OCI-LY1 (cell line): ENCODE results near the gene ACSBG1.

Source experiments
- H2AFZ ChIP-seq: fragments of 200-600 bp; sonication (generic), shearing (Covaris generic); 2 replicates; pipeline ENCODE4 v1.6.0; 2014; ENCODE audit warnings: antibody characterized with exemption, mild to moderate bottlenecking, low read length
- H3F3A ChIP-seq: fragments of 200-600 bp; sonication (generic), shearing (Covaris generic); 2 replicates; pipeline ENCODE4 v1.6.0; 2014; ENCODE audit warnings: mild to moderate bottlenecking, antibody characterized with exemption, low read length, moderate library complexity; ENCODE audit not compliant: insufficient read depth
- H3K27ac ChIP-seq: fragments of 200-600 bp; sonication (generic); 2 replicates; pipeline ENCODE4 v1.5.1; 2014; ENCODE audit warnings: low read length, mixed run types, mild to moderate bottlenecking, low read depth; ENCODE audit not compliant: poor library complexity, severe bottlenecking
- H3K27me3 ChIP-seq: fragments of 200-600 bp; sonication (generic); 2 replicates; pipeline ENCODE4 v1.6.0; 2014; ENCODE audit warnings: antibody characterized with exemption, mild to moderate bottlenecking, low read length, moderate library complexity; ENCODE audit not compliant: insufficient read depth
- H3K36me3 ChIP-seq: fragments of 200-600 bp; sonication (generic); 2 replicates; pipeline ENCODE4 v1.6.1; 2014; ENCODE audit warnings: mild to moderate bottlenecking, antibody characterized with exemption, low read length, moderate library complexity, mixed read lengths; ENCODE audit not compliant: insufficient read depth
- H3K4me1 ChIP-seq: fragments of 200-600 bp; sonication (generic); 2 replicates; pipeline ENCODE4 v1.5.1; 2014; ENCODE audit warnings: mild to moderate bottlenecking, low read length, moderate library complexity; ENCODE audit not compliant: insufficient read depth, severe bottlenecking
- H3K4me2 ChIP-seq: fragments of 200-600 bp; sonication (generic), shearing (Covaris generic); 2 replicates; pipeline ENCODE4 v1.6.1; 2014; ENCODE audit warnings: low read length
- H3K4me3 ChIP-seq: fragments of 200-600 bp; sonication (generic); 2 replicates; pipeline ENCODE4 v1.5.1; 2014; ENCODE audit warnings: low read length, low read depth, mild to moderate bottlenecking, mixed read lengths; ENCODE audit not compliant: poor library complexity, severe bottlenecking
- H3K79me2 ChIP-seq: fragments of 200-600 bp; shearing (Covaris generic); 2 replicates; pipeline ENCODE4 v1.6.1; 2016; ENCODE audit warnings: mixed run types, low read length, mixed read lengths; ENCODE audit not compliant: insufficient read depth
- H3K9ac ChIP-seq: fragments of 200-600 bp; sonication (generic), shearing (Covaris generic); 2 replicates; pipeline ENCODE4 v1.6.1; 2014; ENCODE audit warnings: mild to moderate bottlenecking, low read length, mixed read lengths
- H3K9me2 ChIP-seq: fragments of 200-600 bp; sonication (generic), shearing (Covaris generic); 2 replicates; pipeline ENCODE4 v1.6.1; 2014; ENCODE audit warnings: low read depth, mild to moderate bottlenecking, low read length, mixed read lengths
- H3K9me3 ChIP-seq: fragments of 200-600 bp; shearing (Covaris generic); 2 replicates; pipeline ENCODE4 v1.6.1; 2014; ENCODE audit warnings: low read length, mixed read lengths
- H4K20me1 ChIP-seq: fragments of 200-600 bp; sonication (generic), shearing (Covaris generic); 2 replicates; pipeline ENCODE4 v1.6.0; 2016; ENCODE audit warnings: mild to moderate bottlenecking, low read length; ENCODE audit not compliant: insufficient read depth
- EZH2 ChIP-seq: fragments of 200-600 bp; sonication (generic), shearing (Covaris generic); IDR thresholded peaks from 2 replicates; pipeline ENCODE4 v1.8.0; 2017; ENCODE audit warnings: borderline replicate concordance, mixed run types, mild to moderate bottlenecking, antibody characterized with exemption, low read length, moderate library complexity, mixed read lengths
- TF ChIP-seq, protein P1 (sequence below): fragments of 200-600 bp; sonication (generic), shearing (Covaris generic); IDR thresholded peaks from 2 replicates; pipeline ENCODE4 v1.5.1; 2017; ENCODE audit warnings: mild to moderate bottlenecking, antibody characterized with exemption, low read length, moderate library complexity, mixed read lengths

Gene ACSBG1

DNA sequence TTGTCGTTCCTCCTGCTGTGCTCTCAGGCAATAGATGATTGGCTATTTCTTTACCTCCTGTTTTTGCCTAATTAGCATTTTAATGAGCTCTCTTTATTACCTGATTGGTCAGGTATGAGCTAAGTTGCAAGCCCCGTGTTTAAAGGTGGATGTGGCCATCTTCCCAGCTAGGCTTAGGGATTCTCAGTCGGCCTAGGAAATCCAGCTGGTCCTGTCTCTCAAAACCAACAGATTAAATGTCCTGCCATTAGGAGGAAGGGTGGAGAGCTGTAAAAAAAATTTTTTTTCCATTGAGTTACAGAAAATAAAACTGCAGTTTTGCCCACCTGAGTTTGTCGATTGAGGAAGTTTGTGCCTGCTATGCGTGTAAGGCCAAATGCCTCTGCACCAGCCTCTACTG lies 5.4 kb upstream of the ACSBG1 start:
- Histone ChIP-seq H3K4me3 (no peak overlapping the region), H3K9ac (no peak overlapping the region), H3K79me2 (no peaks in the 10 kb centered on the region), H3K4me1 (no peaks in the 10 kb centered on the region), H3K9me2 (no peaks in the 10 kb centered on the region), H3K27me3 (no peaks in the 10 kb centered on the region), H3K27ac (no peak overlapping the region), H3K9me3 (no peaks in the 10 kb centered on the region), H3K36me3 (no peaks in the 10 kb centered on the region), H4K20me1 (no peaks in the 10 kb centered on the region), H3F3A (no peaks in the 10 kb centered on the region), H3K4me2 (no peak overlapping the region), H2AFZ (no peak overlapping the region)
- TF ChIP-seq EZH2, result no peak
- TF ChIP-seq, protein P1, sequence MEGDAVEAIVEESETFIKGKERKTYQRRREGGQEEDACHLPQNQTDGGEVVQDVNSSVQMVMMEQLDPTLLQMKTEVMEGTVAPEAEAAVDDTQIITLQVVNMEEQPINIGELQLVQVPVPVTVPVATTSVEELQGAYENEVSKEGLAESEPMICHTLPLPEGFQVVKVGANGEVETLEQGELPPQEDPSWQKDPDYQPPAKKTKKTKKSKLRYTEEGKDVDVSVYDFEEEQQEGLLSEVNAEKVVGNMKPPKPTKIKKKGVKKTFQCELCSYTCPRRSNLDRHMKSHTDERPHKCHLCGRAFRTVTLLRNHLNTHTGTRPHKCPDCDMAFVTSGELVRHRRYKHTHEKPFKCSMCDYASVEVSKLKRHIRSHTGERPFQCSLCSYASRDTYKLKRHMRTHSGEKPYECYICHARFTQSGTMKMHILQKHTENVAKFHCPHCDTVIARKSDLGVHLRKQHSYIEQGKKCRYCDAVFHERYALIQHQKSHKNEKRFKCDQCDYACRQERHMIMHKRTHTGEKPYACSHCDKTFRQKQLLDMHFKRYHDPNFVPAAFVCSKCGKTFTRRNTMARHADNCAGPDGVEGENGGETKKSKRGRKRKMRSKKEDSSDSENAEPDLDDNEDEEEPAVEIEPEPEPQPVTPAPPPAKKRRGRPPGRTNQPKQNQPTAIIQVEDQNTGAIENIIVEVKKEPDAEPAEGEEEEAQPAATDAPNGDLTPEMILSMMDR, result no peak

DNA sequence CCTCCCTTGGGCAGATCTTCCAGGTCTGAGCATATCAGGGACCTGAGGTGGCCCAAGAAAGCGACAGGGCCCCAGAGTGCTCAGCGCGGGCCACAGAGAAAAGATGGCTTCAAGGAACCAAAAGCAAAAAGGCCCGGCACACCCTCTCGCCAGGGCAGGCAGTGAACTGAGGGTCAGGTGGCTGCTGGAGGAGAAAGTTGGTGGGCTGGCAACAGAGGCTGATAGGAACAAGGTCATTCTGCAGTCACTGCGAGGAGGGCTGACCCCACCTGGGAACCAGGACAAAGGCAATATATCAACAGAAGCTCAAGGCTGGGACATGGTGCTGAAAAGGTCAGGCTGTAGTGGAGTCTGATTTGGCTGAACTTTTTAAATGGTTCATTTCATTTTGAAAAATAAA lies 2.8 kb upstream of the ACSBG1 start:
- Histone ChIP-seq H3F3A (no peaks in the 10 kb centered on the region), H3K36me3 (no peaks in the 10 kb centered on the region), H3K4me3 (no peak overlapping the region), H3K4me1 (no peaks in the 10 kb centered on the region), H2AFZ (no peak overlapping the region), H3K9ac (no peak overlapping the region), H3K4me2 (no peak overlapping the region), H3K79me2 (no peaks in the 10 kb centered on the region), H3K9me2 (no peaks in the 10 kb centered on the region), H3K27me3 (0 out of 2 replicates have a peak, but pooled peaks cover 8% of the 10 kb centered on the region), H3K27ac (no peak overlapping the region), H3K9me3 (no peaks in the 10 kb centered on the region), H4K20me1 (no peaks in the 10 kb centered on the region)
- no peak for TF ChIP-seq EZH2
- TF ChIP-seq, protein P1, result no peak

DNA sequence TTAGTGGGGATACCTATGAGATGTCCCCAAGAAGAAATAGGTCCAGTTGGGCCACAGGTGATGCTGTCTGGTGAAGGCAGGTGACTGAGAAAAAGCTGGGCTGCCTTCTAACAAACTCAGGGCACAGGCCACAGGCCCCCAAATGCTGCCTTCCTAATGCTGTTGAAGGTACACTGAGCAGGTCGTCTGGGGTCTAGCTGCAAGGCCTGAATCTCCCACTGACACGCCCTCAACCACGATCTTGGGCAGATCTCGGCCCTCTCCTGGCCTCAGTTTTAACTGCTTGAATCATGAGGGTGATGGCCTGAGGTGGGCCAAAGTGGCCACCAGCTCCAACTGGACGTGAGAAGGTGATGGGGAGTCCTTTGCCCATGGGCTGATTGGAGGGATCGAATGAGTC lies 2.1 kb upstream of the ACSBG1 start:
- Histone ChIP-seq H3K79me2 (no peaks in the 10 kb centered on the region), H3K27me3 (0 out of 2 replicates have a peak, but pooled peaks cover 8% of the 10 kb centered on the region), H3K36me3 (no peaks in the 10 kb centered on the region), H4K20me1 (no peaks in the 10 kb centered on the region), H3K9me2 (no peaks in the 10 kb centered on the region), H3K4me2 (no peak overlapping the region), H3K4me3 (no peak overlapping the region), H3K4me1 (no peaks in the 10 kb centered on the region), H2AFZ (no peak overlapping the region), H3K9me3 (no peaks in the 10 kb centered on the region), H3K9ac (no peak overlapping the region), H3K27ac (no peak overlapping the region), H3F3A (no peaks in the 10 kb centered on the region)
- TF ChIP-seq, protein P1, result no peak
- TF ChIP-seq EZH2, result no peak
